Tibial nerve (tissue), 4 donors: Measurements from ENCODE around the gene POU2F2. TPM values are rescaled to one million over a fixed set of nuclear protein-coding genes. Genes with fewer than 3 reads are reported as not detected.
"Not testable (repeated sequence)": the region's sequence is repeated elsewhere in the genome, so short reads cannot be mapped to it uniquely, and the experiment has no call there.

ENCODE experiments used
- DNase-seq, 2 donors: peaks; one replicate each; pipeline ENCODE4 v3.0.0-alpha.2; 2019; ENCODE audit warnings: low spot score in 2 of 2
- H3K27ac ChIP-seq, 4 donors: fragments of 200-600 bp; sonication (generic) in 3 of 4; one replicate each; pipeline ENCODE4 v1.5.1; 2017 to 2019; ENCODE audit warnings: mild to moderate bottlenecking in 1 of 4
- H3K27me3 ChIP-seq, 2 donors: fragments of 200-600 bp; sonication (generic) in 1 of 2; one replicate each; pipeline versions ENCODE4 v1.5.1 to v1.6.0; 2017 to 2019
- H3K36me3 ChIP-seq, 3 donors: fragments of 200-600 bp; sonication (generic); one replicate each; pipeline ENCODE4 v1.5.1; 2018 to 2019
- H3K4me1 ChIP-seq, 4 donors: fragments of 200-600 bp; sonication (generic) in 3 of 4; one replicate each; pipeline ENCODE4 v1.5.1; 2017 to 2019
- H3K4me3 ChIP-seq, 4 donors: fragments of 200-600 bp; sonication (generic) in 3 of 4; one replicate each; pipeline ENCODE4 v1.5.1; 2017 to 2019; ENCODE audit warnings: mild to moderate bottlenecking in 1 of 4, moderate library complexity in 1 of 4
- H3K9me3 ChIP-seq, 4 donors: fragments of 200-600 bp; sonication (generic) in 3 of 4; one replicate each; pipeline ENCODE4 v1.5.1; 2017 to 2019
- EP300 ChIP-seq, 2 donors: sonication (generic); formaldehyde crosslinking; IDR thresholded peaks; one replicate each; pipeline ENCODE4 v1.6.1; 2017; ENCODE audit warnings: antibody characterized with exemption in 2 of 2, mild to moderate bottlenecking in 1 of 2
- POLR2A ChIP-seq, 2 donors: fragments of 450-650 bp; IDR thresholded peaks; one replicate each; pipeline ENCODE4 v1.6.1; 2017; ENCODE audit warnings: antibody characterized with exemption in 2 of 2, mild to moderate bottlenecking in 2 of 2, moderate library complexity in 2 of 2
- WGBS, 2 donors: methylation state at CpG; one replicate each; pipeline ENCODE4 v1.1.5; 2018; 5-methylcytosine and 5-hydroxymethylcytosine counted together
- total RNA-seq, 4 donors: library from RNA; depleted of rRNA; stranded (reverse); fragments of >200 nt; gene quantifications; one replicate each; pipeline ENCODE4 v1.1.0, GENCODE V29; 2016
- TF ChIP-seq, protein P1 (sequence below), 5 experiments: fragments of 200-600 bp in 3 of 5; fragments of 450-650 bp in 2 of 5; sonication (generic) in 3 of 5; IDR thresholded peaks; one replicate each; pipeline ENCODE4 v1.5.1; 2016 to 2019; ENCODE audit warnings: antibody characterized with exemption in 5 of 5, mild to moderate bottlenecking in 3 of 5, moderate library complexity in 2 of 5

The POU2F2 gene
- total RNA-seq, 4 donors from 2014 or later = 0.21 to 6.0 (median 0.51) TPM

- no peak for DNase-seq
- no peaks in the 10 kb centered on the region for H3K9me3 ChIP-seq
- H3K27me3 ChIP-seq = peaks cover 0 to 17% of the 10 kb centered on the region in 2 donors
- no peak overlapping the region for H3K27ac ChIP-seq
- no peak overlapping the region for H3K4me3 ChIP-seq
- TF ChIP-seq, protein P1, sequence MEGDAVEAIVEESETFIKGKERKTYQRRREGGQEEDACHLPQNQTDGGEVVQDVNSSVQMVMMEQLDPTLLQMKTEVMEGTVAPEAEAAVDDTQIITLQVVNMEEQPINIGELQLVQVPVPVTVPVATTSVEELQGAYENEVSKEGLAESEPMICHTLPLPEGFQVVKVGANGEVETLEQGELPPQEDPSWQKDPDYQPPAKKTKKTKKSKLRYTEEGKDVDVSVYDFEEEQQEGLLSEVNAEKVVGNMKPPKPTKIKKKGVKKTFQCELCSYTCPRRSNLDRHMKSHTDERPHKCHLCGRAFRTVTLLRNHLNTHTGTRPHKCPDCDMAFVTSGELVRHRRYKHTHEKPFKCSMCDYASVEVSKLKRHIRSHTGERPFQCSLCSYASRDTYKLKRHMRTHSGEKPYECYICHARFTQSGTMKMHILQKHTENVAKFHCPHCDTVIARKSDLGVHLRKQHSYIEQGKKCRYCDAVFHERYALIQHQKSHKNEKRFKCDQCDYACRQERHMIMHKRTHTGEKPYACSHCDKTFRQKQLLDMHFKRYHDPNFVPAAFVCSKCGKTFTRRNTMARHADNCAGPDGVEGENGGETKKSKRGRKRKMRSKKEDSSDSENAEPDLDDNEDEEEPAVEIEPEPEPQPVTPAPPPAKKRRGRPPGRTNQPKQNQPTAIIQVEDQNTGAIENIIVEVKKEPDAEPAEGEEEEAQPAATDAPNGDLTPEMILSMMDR (IDR thresholded peaks at IDR 0.05) = no peak
- TF ChIP-seq POLR2A (IDR thresholded peaks at IDR 0.05) (no peak), EP300 (IDR thresholded peaks at IDR 0.05) (no peak)
- WGBS, 2 donors = 69 to 82% methylated on average over 2 of the region's 2 CpGs
- peaks cover 0 to 6% (median 1%) of the 10 kb centered on the region in 4 donors for H3K4me1 ChIP-seq
- no peaks in the 10 kb centered on the region for H3K36me3 ChIP-seq
Observed at GRCh38 chr19:42105368-42105767, 26.9 kb downstream of the POU2F2 start.

- Histone ChIP-seq H3K36me3 (no peaks in the 10 kb centered on the region), H3K27ac (no peak overlapping the region), H3K9me3 (no peaks in the 10 kb centered on the region), H3K27me3 (peaks cover 0 to 10% of the 10 kb centered on the region in 2 donors), H3K4me1 (no peaks in the 10 kb centered on the region), H3K4me3 (no peak overlapping the region)
- 76 to 80% methylated on average over 2 of the region's 2 CpGs for WGBS, 2 donors
- DNase-seq = no peak
- TF ChIP-seq POLR2A (IDR thresholded peaks at IDR 0.05) = no peak
- TF ChIP-seq, protein P1 (IDR thresholded peaks at IDR 0.05) = no peak
- TF ChIP-seq EP300 (IDR thresholded peaks at IDR 0.05) = no peak
Observed at GRCh38 chr19:42102877-42103276, 29.4 kb downstream of the POU2F2 start.

GRCh38 chr19:42100241-42100640 lies 32.0 kb downstream of the POU2F2 start:
- H3K9me3 ChIP-seq, H3K4me1 ChIP-seq, H3K4me3 ChIP-seq, DNase-seq, H3K27ac ChIP-seq, H3K36me3 ChIP-seq: not testable (repeated sequence)
- 92 to 93% methylated on average over 10 of the region's 10 CpGs for WGBS, 2 donors
- peaks cover 0 to 23% of the 10 kb centered on the region in 2 donors for H3K27me3 ChIP-seq

DNA sequence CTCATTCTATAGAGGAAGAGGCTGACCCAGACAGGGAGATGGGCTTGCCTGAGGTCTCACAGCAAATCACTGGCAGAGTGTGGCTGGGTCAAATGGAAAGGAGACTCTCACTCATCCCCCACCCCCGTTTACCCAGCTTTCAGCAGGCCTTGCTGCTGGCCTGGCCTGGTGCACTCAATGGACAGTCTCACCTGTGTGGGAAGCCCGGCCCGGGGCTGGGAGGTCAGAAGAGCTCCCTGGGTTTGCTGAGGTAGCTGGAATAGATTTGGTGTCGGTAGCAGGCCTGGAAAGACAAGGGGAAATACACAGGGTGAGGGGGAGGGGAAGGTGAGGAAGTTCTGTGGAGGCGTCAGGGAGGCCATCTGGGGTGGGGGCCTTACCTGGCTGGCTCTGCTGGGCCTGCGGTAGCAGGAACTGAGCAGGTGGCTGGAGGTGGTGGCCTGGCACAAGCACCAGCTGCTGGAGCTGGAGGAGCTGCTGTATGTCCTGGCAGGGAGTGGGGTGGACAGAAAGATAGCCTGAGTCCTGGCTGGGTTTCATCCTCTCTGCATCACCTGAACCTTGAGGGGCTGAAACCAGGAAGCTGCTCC lies 32.8 kb downstream of the POU2F2 start:
- WGBS, 2 donors = 45 to 61% methylated on average over 6 of the region's 6 CpGs
- DNase-seq = no peak
- Histone ChIP-seq H3K27me3 (peaks cover 0 to 25% of the 10 kb centered on the region in 2 donors), H3K36me3 (no peaks in the 10 kb centered on the region), H3K27ac (no peak overlapping the region), H3K4me3 (no peak overlapping the region), H3K9me3 (no peaks in the 10 kb centered on the region), H3K4me1 (peaks cover 0 to 8% (median 0%) of the 10 kb centered on the region in 4 donors)
- no peak for TF ChIP-seq EP300 (IDR thresholded peaks at IDR 0.05)
- TF ChIP-seq, protein P1 (IDR thresholded peaks at IDR 0.05) = no peak
- no peak for TF ChIP-seq POLR2A (IDR thresholded peaks at IDR 0.05)

DNA sequence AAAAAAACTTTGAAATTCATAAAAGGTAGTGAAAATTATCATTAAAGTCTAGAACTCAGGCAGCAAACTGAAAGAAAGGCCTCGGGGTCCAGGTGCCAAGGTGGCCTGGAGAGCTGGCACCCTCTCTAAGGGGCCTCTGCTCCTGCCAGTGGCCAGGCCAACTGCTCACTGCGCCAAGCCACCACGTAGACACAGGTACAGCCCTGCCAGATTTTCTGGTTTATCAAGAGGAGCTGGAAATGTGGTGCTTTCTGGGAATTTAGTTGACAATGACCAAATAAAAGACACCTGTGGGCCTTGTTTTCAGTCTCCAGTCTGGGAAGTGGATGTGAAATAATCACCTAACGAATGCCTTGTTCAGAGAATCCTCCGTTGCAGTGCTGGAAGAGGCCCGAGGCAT lies 33.5 kb downstream of the POU2F2 start:
- H3K27me3 ChIP-seq = peaks cover 0 to 25% of the 10 kb centered on the region in 2 donors
- WGBS, 2 donors = 80 to 87% methylated on average over 6 of the region's 6 CpGs
- H3K4me1 ChIP-seq = peaks cover 0 to 8% (median 0%) of the 10 kb centered on the region in 4 donors
- no peak overlapping the region for H3K27ac ChIP-seq
- no peak overlapping the region for H3K4me3 ChIP-seq
- H3K36me3 ChIP-seq = no peaks in the 10 kb centered on the region
- TF ChIP-seq POLR2A (IDR thresholded peaks at IDR 0.05) (no peak), EP300 (IDR thresholded peaks at IDR 0.05) (no peak)
- TF ChIP-seq, protein P1 (IDR thresholded peaks at IDR 0.05) = no peak
- no peak for DNase-seq
- H3K9me3 ChIP-seq = no peaks in the 10 kb centered on the region
